AG04450 (cell line): ENCODE measurements around the gene MYO1E. TPM values are rescaled to one million over a fixed set of nuclear protein-coding genes. Genes with fewer than 3 reads are reported as not detected.
"Not testable (repeated sequence)": the region's sequence is repeated elsewhere in the genome, so short reads cannot be mapped to it uniquely, and the experiment has no call there.

Source experiments
- CTCF ChIA-PET: fragments of 300-600, 350-600 bp; formaldehyde crosslinking; extraction: SDS; loops from one replicate; lab custom pipeline; 2022; ENCODE audit warnings: antibody characterized with exemption, inconsistent platforms; lab: Charles Lee
- POLR2A ChIA-PET: fragments of 350-600 bp; formaldehyde crosslinking; extraction: SDS; loops from one replicate; lab custom pipeline; 2021; ENCODE audit warnings: antibody characterized with exemption, inconsistent platforms; lab: Yijun Ruan, JAX
- DNase-seq: peaks from one replicate; pipeline ENCODE4 v3.0.0-alpha.2; 2011; ENCODE audit warnings: low read depth, low spot score
- H3K27ac ChIP-seq: one replicate; pipeline ENCODE4 v1.5.1; 2012; ENCODE audit warnings: low read depth, low read length, control low read depth
- H3K27me3 ChIP-seq: one replicate; pipeline ENCODE4 v1.6.0; 2012; ENCODE audit warnings: low read length; ENCODE audit not compliant: control insufficient read depth, insufficient read depth
- H3K4me3 ChIP-seq: 2 replicates; pipeline ENCODE4 v1.5.1; 2011; ENCODE audit warnings: mild to moderate bottlenecking, low read depth, low read length, control low read depth
- H3K9me3 ChIP-seq: 2 replicates; pipeline ENCODE4 v1.5.1; 2012; ENCODE audit warnings: low read length; ENCODE audit not compliant: control insufficient read depth, insufficient read depth
- CTCF ChIP-seq: IDR thresholded peaks from 2 replicates; pipeline ENCODE4 v1.5.1; 2011; ENCODE audit warnings: low read depth, low read length, control low read depth, inconsistent platforms
- polyA plus RNA-seq: library from polyadenylated mRNA; depleted of rRNA; stranded (reverse); fragments of >200 nt; gene quantifications from 2 replicates; pipeline ENCODE4 v1.2.3, GENCODE V29; 2011

The MYO1E gene
- polyA plus RNA-seq, 1 experiment, result 49.1 TPM

DNA sequence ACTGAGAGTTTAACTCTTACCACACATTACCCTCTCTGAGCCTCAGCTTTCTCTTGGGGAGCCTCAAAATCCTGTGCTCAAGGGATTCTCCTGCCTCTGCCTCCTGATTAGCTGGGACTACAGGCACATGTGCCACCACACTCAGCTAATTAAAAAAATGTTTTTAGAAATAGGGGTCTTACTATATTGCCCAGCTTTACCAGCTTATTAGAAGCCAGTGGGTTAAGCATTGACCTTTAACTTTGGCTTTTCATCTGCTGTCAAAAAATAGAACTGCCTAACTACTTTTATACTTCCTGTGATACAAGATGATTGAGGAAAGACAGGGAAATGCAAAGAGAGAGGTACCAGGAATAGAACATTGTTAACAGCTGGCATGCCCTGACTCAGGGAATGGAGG is 27.3 kb downstream of the MYO1E start:
- no peak for DNase-seq
- ChIA-PET CTCF (no interaction called here), POLR2A (interaction anchor here (0.8 kb wide), 1 partner anchor 11 kb away, joined by 4 read pairs; no protein-coding TSS in a partner anchor)
- TF ChIP-seq CTCF, result no peak
- Histone ChIP-seq H3K9me3 (no peaks in the 10 kb centered on the region), H3K27me3 (no peaks in the 10 kb centered on the region), H3K27ac (no peak overlapping the region), H3K4me3 (no peak overlapping the region)

DNA sequence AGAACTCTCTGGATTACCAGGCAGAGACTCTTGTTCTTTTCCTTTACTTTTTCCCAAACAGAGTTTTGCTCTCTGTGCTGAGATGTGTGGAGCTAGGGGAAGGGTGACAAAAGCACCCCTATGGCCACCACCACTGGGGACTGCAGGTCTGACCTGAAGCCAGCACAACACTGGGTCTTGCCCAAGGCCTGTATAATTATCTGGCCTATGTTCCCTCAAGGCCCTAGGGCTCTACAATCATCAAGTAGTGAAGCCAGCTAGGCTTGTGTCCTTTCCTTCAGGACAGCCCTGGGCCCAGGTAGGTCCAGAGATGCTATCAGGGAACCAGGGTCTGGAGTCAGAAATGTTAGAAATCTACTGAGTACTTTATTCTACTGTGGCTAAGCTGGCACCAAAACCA is 28.4 kb downstream of the MYO1E start:
- no peak overlapping the region for H3K27ac ChIP-seq
- H3K4me3 ChIP-seq, result no peak overlapping the region
- TF ChIP-seq CTCF, result no peak
- no peak for DNase-seq
- ChIA-PET CTCF (interaction anchor here (0.5 kb wide), 1 partner anchor 651 kb away, joined by 3 read pairs; no protein-coding TSS in a partner anchor), POLR2A (interaction anchor here (0.7 kb wide), 1 partner anchor 1147 kb away, joined by 3 read pairs; no protein-coding TSS in a partner anchor)
- no peaks in the 10 kb centered on the region for H3K27me3 ChIP-seq
- H3K9me3 ChIP-seq, result no peaks in the 10 kb centered on the region

DNA sequence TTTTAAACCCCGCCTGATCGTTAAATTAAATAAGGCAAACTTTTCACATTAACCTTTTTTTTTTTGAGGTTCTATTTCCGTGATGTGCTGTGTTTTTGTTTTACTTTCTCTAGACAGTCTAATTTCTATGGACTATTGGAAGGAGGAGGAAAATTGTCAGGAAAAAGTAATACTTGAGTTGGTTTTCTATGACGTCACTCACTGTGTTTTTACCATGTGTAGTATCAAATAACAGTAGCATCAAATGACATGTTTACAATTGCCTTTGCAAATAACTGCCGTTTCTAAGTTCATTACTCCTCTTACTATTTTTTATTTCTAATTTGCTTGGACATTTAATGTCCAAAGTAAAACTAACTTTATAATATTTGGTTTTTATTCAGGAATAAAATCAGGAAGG is 32.3 kb downstream of the MYO1E start:
- Histone ChIP-seq H3K4me3 (no peak overlapping the region), H3K27me3 (no peaks in the 10 kb centered on the region), H3K27ac (no peak overlapping the region), H3K9me3 (no peaks in the 10 kb centered on the region)
- DNase-seq, result no peak
- TF ChIP-seq CTCF, result no peak
- ChIA-PET POLR2A (no interaction called here), CTCF (no interaction called here)

GRCh38 chr15:59339252-59339672 is 33.4 kb downstream of the MYO1E start:
- H3K27ac ChIP-seq, result no peak overlapping the region
- POLR2A ChIA-PET, result no interaction called here
- CTCF ChIA-PET, result no interaction called here
- no peaks in the 10 kb centered on the region for H3K9me3 ChIP-seq
- no peaks in the 10 kb centered on the region for H3K27me3 ChIP-seq
- no peak for DNase-seq
- H3K4me3 ChIP-seq, result no peak overlapping the region
- TF ChIP-seq CTCF, result no peak

DNA sequence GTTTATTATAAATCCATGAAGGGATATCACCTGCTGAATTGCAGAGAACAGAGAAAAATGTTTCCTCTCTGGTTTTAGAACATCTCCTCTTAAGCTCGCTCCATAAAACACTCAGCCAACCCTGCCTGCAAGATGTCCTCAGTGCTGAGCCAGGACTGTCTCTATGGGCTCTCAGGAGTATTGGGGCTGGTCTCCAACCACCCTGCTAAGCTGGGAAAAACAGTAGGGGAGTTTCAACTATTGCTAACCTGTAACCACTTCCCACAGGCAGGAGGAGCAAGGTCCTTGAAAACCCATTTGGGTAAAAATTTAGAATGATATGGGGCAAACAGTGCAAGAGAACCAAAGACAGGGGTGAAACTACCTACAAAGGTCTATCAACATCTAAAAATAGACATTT is 34.3 kb downstream of the MYO1E start:
- POLR2A ChIA-PET, result no interaction called here
- CTCF ChIA-PET, result interaction anchor here (1.6 kb wide), 1 partner anchor 91 kb away, joined by 7 read pairs; no protein-coding TSS in a partner anchor
- no peak for TF ChIP-seq CTCF
- Histone ChIP-seq H3K4me3 (no peak overlapping the region), H3K27me3 (no peaks in the 10 kb centered on the region), H3K27ac (no peak overlapping the region), H3K9me3 (no peaks in the 10 kb centered on the region)
- no peak for DNase-seq

GRCh38 chr15:59336725-59337124 is 35.9 kb downstream of the MYO1E start:
- H3K27ac ChIP-seq, H3K27me3 ChIP-seq, DNase-seq, H3K4me3 ChIP-seq, H3K9me3 ChIP-seq, POLR2A ChIA-PET: not testable (repeated sequence)
- CTCF ChIA-PET, result interaction anchor here (1.6 kb wide), 1 partner anchor 89 kb away, joined by 7 read pairs; no protein-coding TSS in a partner anchor
